ENCODE results near the gene KDM2B. TPM values are rescaled to one million over a fixed set of nuclear protein-coding genes. Genes with fewer than 3 reads are reported as not detected.

Gene KDM2B
- total and polyA plus RNA-seq, 3 donors from 2014 or later, result 30.4 to 59.8 (median 54.9) TPM

- Histone ChIP-seq H3K27me3 (no peaks in the 10 kb centered on the region), H3K4me1 (peaks cover 17% of the 10 kb centered on the region), H3K4me3 (no peak overlapping the region), H3K36me3 (ENCODE audit: low read depth, missing control alignments) (no peaks in the 10 kb centered on the region), H3K9me3 (no peaks in the 10 kb centered on the region), H3K27ac (no peak overlapping the region)
- no peak for TF ChIP-seq POLR2A (IDR thresholded peaks at IDR 0.05)
- TF ChIP-seq, protein P1, sequence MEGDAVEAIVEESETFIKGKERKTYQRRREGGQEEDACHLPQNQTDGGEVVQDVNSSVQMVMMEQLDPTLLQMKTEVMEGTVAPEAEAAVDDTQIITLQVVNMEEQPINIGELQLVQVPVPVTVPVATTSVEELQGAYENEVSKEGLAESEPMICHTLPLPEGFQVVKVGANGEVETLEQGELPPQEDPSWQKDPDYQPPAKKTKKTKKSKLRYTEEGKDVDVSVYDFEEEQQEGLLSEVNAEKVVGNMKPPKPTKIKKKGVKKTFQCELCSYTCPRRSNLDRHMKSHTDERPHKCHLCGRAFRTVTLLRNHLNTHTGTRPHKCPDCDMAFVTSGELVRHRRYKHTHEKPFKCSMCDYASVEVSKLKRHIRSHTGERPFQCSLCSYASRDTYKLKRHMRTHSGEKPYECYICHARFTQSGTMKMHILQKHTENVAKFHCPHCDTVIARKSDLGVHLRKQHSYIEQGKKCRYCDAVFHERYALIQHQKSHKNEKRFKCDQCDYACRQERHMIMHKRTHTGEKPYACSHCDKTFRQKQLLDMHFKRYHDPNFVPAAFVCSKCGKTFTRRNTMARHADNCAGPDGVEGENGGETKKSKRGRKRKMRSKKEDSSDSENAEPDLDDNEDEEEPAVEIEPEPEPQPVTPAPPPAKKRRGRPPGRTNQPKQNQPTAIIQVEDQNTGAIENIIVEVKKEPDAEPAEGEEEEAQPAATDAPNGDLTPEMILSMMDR (IDR thresholded peaks at IDR 0.05), result no peak
- 71 to 81% methylated on average over 6 of the region's 6 CpGs for WGBS, 2 donors
- peak; percentile 65 for DNase-seq
- intact Hi-C loops (cut with DNase I; ENCODE audit: low total_unique reads), result no loop called here
Measured at GRCh38 chr12:121530600-121531355, 50.0 kb downstream of the KDM2B start.

DNA sequence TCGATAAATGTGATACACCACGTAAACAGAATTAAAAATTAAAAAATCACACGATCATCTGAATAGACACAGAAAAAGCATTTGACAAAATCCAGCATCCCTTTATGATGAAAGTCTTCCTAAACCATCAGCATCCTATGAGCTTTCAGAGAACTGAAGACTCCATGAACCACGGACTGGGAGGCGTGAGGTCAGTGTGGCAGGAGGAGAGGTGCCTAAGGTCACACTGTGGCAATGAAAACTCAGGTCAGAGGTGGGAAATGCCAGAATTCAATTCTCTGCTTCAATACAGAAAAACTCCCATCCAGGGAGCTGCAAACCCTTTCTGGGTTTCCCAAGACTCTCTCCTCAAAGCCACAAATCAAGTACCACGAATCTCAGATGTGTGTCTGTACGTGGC, 51.6 kb downstream of the KDM2B start:
- no peaks in the 10 kb centered on the region for H3K36me3 ChIP-seq (ENCODE audit: low read depth, missing control alignments)
- no peak overlapping the region for H3K27ac ChIP-seq
- no peak overlapping the region for H3K4me3 ChIP-seq
- intact Hi-C loops (cut with DNase I; ENCODE audit: low total_unique reads), result no loop called here
- WGBS, 2 donors, result 89 to 97% methylated on average over 5 to 7 of the region's 7 CpGs
- no peaks in the 10 kb centered on the region for H3K27me3 ChIP-seq
- TF ChIP-seq POLR2A (IDR thresholded peaks at IDR 0.05), result no peak
- TF ChIP-seq, protein P1 (IDR thresholded peaks at IDR 0.05), result no peak
- no peak for DNase-seq
- peaks cover 8% of the 10 kb centered on the region for H3K4me1 ChIP-seq
- no peaks in the 10 kb centered on the region for H3K9me3 ChIP-seq

DNA sequence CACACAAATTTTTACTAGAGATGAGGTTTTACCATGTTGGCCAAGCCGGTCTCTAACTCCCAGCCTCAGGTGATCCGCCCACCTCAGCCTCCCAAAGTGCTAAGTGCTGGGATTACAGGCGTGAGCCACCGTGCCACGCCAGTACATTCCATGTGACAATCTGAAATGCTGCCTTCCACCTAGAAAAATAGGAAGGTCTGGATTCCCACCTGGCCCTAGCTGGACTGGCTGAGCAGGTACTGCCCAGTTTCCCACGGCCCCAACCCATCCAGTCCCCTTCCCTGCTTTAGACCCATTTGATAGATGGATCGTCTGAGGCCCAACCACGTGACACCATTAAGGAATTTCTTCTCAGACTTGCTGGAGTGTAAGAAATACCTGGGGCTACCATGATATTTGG, 55.4 kb downstream of the KDM2B start:
- no peaks in the 10 kb centered on the region for H3K36me3 ChIP-seq (ENCODE audit: low read depth, missing control alignments)
- intact Hi-C loops (cut with DNase I; ENCODE audit: low total_unique reads), result no loop called here
- 84 to 98% methylated on average over 5 to 8 of the region's 8 CpGs for WGBS, 2 donors

GRCh38 chr12:121524196-121524916, 56.5 kb downstream of the KDM2B start:
- no peaks in the 10 kb centered on the region for H3K27me3 ChIP-seq
- no peaks in the 10 kb centered on the region for H3K4me1 ChIP-seq
- no peaks in the 10 kb centered on the region for H3K36me3 ChIP-seq (ENCODE audit: low read depth, missing control alignments)
- H3K4me3 ChIP-seq, result no peak overlapping the region
- TF ChIP-seq, protein P1 (IDR thresholded peaks at IDR 0.05), result no peak
- TF ChIP-seq POLR2A (IDR thresholded peaks at IDR 0.05), result no peak
- WGBS, 2 donors, result 75 to 81% methylated on average over 11 to 16 of the region's 16 CpGs
- no peaks in the 10 kb centered on the region for H3K9me3 ChIP-seq
- intact Hi-C loops (cut with DNase I; ENCODE audit: low total_unique reads), result no loop called here
- no peak for DNase-seq
- H3K27ac ChIP-seq, result no peak overlapping the region

More for the DNA sequence above, 55.4 kb downstream of the KDM2B start:
- Histone ChIP-seq H3K4me1 (no peaks in the 10 kb centered on the region), H3K27ac (no peak overlapping the region), H3K27me3 (no peaks in the 10 kb centered on the region), H3K4me3 (no peak overlapping the region), H3K9me3 (no peaks in the 10 kb centered on the region)
- no peak for DNase-seq
- TF ChIP-seq POLR2A (IDR thresholded peaks at IDR 0.05), result no peak
- TF ChIP-seq, protein P1 (IDR thresholded peaks at IDR 0.05), result no peak
